GM12878 (cell line): ENCODE data around the gene LMLN. TPM values are rescaled to one million over a fixed set of nuclear protein-coding genes. Genes with fewer than 3 reads are reported as not detected.

Experiments
- ATAC-seq: fragments of 200-7000 bp; cut with Tn5 transposase; 3 replicates; pipeline ENCODE4 v1.9.1; 2020; ENCODE audit warnings: mild to moderate bottlenecking, moderate library complexity
- BruUV-seq: library from RNA; stranded (reverse); fragments of 400-500 nt; replicated peaks from 2 replicates; lab custom pipeline; 2021; lab: Mats Ljungman, UMichigan
- CTCF ChIA-PET: fragments of 300-600 bp; sonication (Branson Sonifier 250); formaldehyde crosslinking; extraction: SDS; loops from one replicate; lab custom pipeline; 2021; ENCODE audit warnings: inconsistent platforms; lab: Yijun Ruan, JAX
- POLR2A ChIA-PET: fragments of 350-600 bp; formaldehyde crosslinking; extraction: SDS; loops from one replicate; lab custom pipeline; 2021; ENCODE audit warnings: inconsistent platforms; lab: Charles Lee
- RAD21 ChIA-PET: fragments of 300-600 bp; sonication (Branson Sonifier 250); formaldehyde crosslinking; loops from one replicate; lab custom pipeline; 2023; ENCODE audit warnings: antibody characterized with exemption; ENCODE audit not compliant: unreplicated experiment; lab: Charles Lee
- SMC1A ChIA-PET: fragments of 300-600 bp; sonication (Branson Sonifier 250); formaldehyde crosslinking; loops from one replicate; lab custom pipeline; 2023; ENCODE audit not compliant: unreplicated experiment, uncharacterized antibody; lab: Charles Lee
- DNase-seq: peaks from one replicate; pipeline ENCODE4 v3.0.0-alpha.2; 2011; ENCODE audit warnings: low read depth, low spot score
- FAIRE-seq: peaks from 3 replicates; lab custom pipeline; 2011; peaks lifted over from hg19 to GRCh38; lab: Jason Lieb, UNC
- H2AFZ ChIP-seq: 2 replicates; pipeline ENCODE4 v1.6.0; 2011; ENCODE audit warnings: low read depth, low read length, control low read depth; ENCODE audit not compliant: control insufficient read depth
- H3K27ac ChIP-seq: 2 replicates; pipeline ENCODE4 v1.5.1; 2011; ENCODE audit warnings: control low read depth; ENCODE audit not compliant: control insufficient read depth, insufficient read depth
- H3K27me3 ChIP-seq, 2 experiments: replicated peaks in 1 of 2; 2 replicates each; pipeline versions ENCODE4 v1.6.0 to v1.6.1; 2011; ENCODE audit warnings: low read length in 1 of 2; ENCODE audit not compliant: control insufficient read depth in 2 of 2, insufficient read depth in 2 of 2
- H3K36me3 ChIP-seq, 2 experiments: 2 replicates each; pipeline ENCODE4 v1.5.1; 2011; ENCODE audit warnings: low read length in 1 of 2; ENCODE audit not compliant: control insufficient read depth in 2 of 2, insufficient read depth in 2 of 2
- H3K4me1 ChIP-seq: 2 replicates; pipeline ENCODE4 v1.6.1; 2011; ENCODE audit warnings: mild to moderate bottlenecking, low read length, moderate library complexity, mixed read lengths; ENCODE audit not compliant: control insufficient read depth, insufficient read depth
- H3K4me2 ChIP-seq: 2 replicates; pipeline ENCODE4 v1.6.0; 2011; ENCODE audit warnings: control low read depth; ENCODE audit not compliant: control insufficient read depth, insufficient read depth
- H3K4me3 ChIP-seq: fragments of 200-600 bp; sonication (generic); 2 replicates; pipeline ENCODE4 v1.5.1; 2016
- H3K79me2 ChIP-seq: 2 replicates; pipeline ENCODE4 v1.6.0; 2011; ENCODE audit warnings: low read length; ENCODE audit not compliant: control insufficient read depth, insufficient read depth
- H3K9ac ChIP-seq: 2 replicates; pipeline ENCODE4 v1.8.0; 2011; ENCODE audit warnings: low read length, control low read depth, mixed read lengths; ENCODE audit not compliant: control insufficient read depth, insufficient read depth
- H3K9me3 ChIP-seq: replicated peaks from 3 replicates; pipeline ENCODE4 v1.5.1; 2011; ENCODE audit warnings: mild to moderate bottlenecking, low read length; ENCODE audit not compliant: control insufficient read depth, insufficient read depth
- H4K20me1 ChIP-seq: 2 replicates; pipeline ENCODE4 v1.6.0; 2011; ENCODE audit not compliant: control insufficient read depth, insufficient read depth
- BCLAF1 ChIP-seq: fragments of 450-650 bp; IDR thresholded peaks from 2 replicates; pipeline ENCODE4 v1.6.1; 2017; ENCODE audit warnings: antibody characterized with exemption, mild to moderate bottlenecking, moderate library complexity
- CBX3 ChIP-seq: fragments of 200-600 bp; sonication (generic); IDR thresholded peaks from 2 replicates; pipeline ENCODE4 v1.6.1; 2016; ENCODE audit warnings: low read depth, borderline replicate concordance
- CHD2 ChIP-seq: IDR thresholded peaks from 2 replicates; pipeline ENCODE4 v1.6.1; 2011; ENCODE audit warnings: low read depth, low read length, improper control_type of control experiment, borderline replicate concordance
- ESRRA ChIP-seq: IDR thresholded peaks from 2 replicates; pipeline ENCODE4 v1.6.1; 2012; ENCODE audit warnings: mild to moderate bottlenecking, low read length, improper control_type of control experiment
- IRF4 ChIP-seq: IDR thresholded peaks from 2 replicates; pipeline ENCODE4 v1.6.1; 2011; ENCODE audit warnings: low read depth, low read length
- NFXL1 ChIP-seq: fragments of 450-650 bp; IDR thresholded peaks from 2 replicates; pipeline ENCODE4 v1.6.1; 2017; ENCODE audit warnings: antibody characterized with exemption, mild to moderate bottlenecking, borderline replicate concordance
- NR2F1 ChIP-seq: fragments of 450-650 bp; conservative IDR thresholded peaks from 2 replicates; pipeline ENCODE4 v1.6.1; 2017; ENCODE audit warnings: mild to moderate bottlenecking
- NRF1 ChIP-seq: conservative IDR thresholded peaks from 2 replicates; pipeline ENCODE4 v1.6.1; 2011; ENCODE audit warnings: mild to moderate bottlenecking, low read depth, low read length, improper control_type of control experiment
- PAX5 ChIP-seq: IDR thresholded peaks from 2 replicates; pipeline ENCODE4 v1.6.1; 2011; ENCODE audit warnings: low read depth, low read length, borderline replicate concordance
- SMAD5 ChIP-seq: IDR thresholded peaks from 2 replicates; pipeline ENCODE4 v1.6.1; 2016; ENCODE audit warnings: antibody characterized with exemption, low read depth
- SP1 ChIP-seq: IDR thresholded peaks from one replicate; pipeline ENCODE4 v1.6.1; 2011; ENCODE audit warnings: low read depth, low read length
- SREBF1 ChIP-seq: IDR thresholded peaks from 2 replicates; pipeline ENCODE4 v1.6.1; 2012; ENCODE audit warnings: mild to moderate bottlenecking, low read length
- TBL1XR1 ChIP-seq: IDR thresholded peaks from 2 replicates; pipeline ENCODE4 v1.6.1; 2012; ENCODE audit warnings: low read depth, low read length, improper control_type of control experiment
- YY1 ChIP-seq: IDR thresholded peaks from 2 replicates; pipeline ENCODE4 v1.6.1; 2011; ENCODE audit warnings: low read depth, mild to moderate bottlenecking, low read length
- ZBTB4 ChIP-seq: fragments of 450-650 bp; formaldehyde crosslinking; IDR thresholded peaks from 2 replicates; pipeline ENCODE4 v1.4.0; 2022; ENCODE audit warnings: mild to moderate bottlenecking, moderate library complexity
- WGBS: methylation state at CpG from one replicate; pipeline ENCODE4 v1.1.6; 2016; ENCODE audit warnings: low lambda C conversion rate; ENCODE audit not compliant: insufficient replicate concordance, insufficient coverage; ENCODE audit errors: missing lambda C conversion rate; 5-methylcytosine and 5-hydroxymethylcytosine counted together
- in situ Hi-C: fragments of 300-500 bp; cut with MboI; formaldehyde crosslinking; loops from 9 replicates; pipeline ENCODE4 v1.14.3; 2018; ENCODE audit warnings: mixed read lengths
- intact Hi-C: fragments of 100-400 bp; cut with micrococcal nuclease; formaldehyde crosslinking; loops from one replicate; pipeline ENCODE4 v1.14.2; 2022; ENCODE audit not compliant: unreplicated experiment
- polyA plus RNA-seq, 11 experiments: library from polyadenylated mRNA; depleted of rRNA in 4 of 11; unstranded in 6 of 11; stranded (reverse) in 5 of 11; fragments of >200 nt; fragmentation: Nextera tagmentation in 4 of 11; fragmentation: Illumina TruSeq in 1 of 11; extraction: Ambion mirVana in 4 of 11; extraction: Trizol in 1 of 11; gene quantifications; 1 replicate in 1 of 11; 2 replicates in 10 of 11; pipeline versions ENCODE4 v1.2.1 to v1.2.3, GENCODE V29; 2011 to 2016; ENCODE audit warnings: inconsistent platforms in 2 of 11, missing spikeins in 2 of 11, low read depth in 1 of 11
- total RNA-seq, 4 experiments: library from RNA; depleted of rRNA in 3 of 4; stranded (reverse); fragments of >200 nt in 3 of 4; fragmentation: Illumina TruSeq in 1 of 4; extraction: Trizol in 1 of 4; gene quantifications; 2 replicates each; pipeline versions ENCODE4 v1.2.1 to v1.2.3, GENCODE V29; 2013 to 2021
- TF ChIP-seq, protein P1 (sequence below): fragments of 150-350 bp; IDR thresholded peaks from 2 replicates; pipeline ENCODE4 v1.6.1; 2014; ENCODE audit warnings: mild to moderate bottlenecking, low read depth, low read length
- TF ChIP-seq, protein P2 (sequence below): fragments of 450-650 bp; conservative IDR thresholded peaks from 2 replicates; pipeline ENCODE4 v1.6.1; 2017; ENCODE audit warnings: mild to moderate bottlenecking, moderate library complexity

Gene LMLN
- total and polyA plus RNA-seq, 10 of the 15 experiments (the other 5 are each of a cell fraction or from before 2014, with no cell fraction given): 0.02 to 1.7 (median 0.81) TPM

DNA sequence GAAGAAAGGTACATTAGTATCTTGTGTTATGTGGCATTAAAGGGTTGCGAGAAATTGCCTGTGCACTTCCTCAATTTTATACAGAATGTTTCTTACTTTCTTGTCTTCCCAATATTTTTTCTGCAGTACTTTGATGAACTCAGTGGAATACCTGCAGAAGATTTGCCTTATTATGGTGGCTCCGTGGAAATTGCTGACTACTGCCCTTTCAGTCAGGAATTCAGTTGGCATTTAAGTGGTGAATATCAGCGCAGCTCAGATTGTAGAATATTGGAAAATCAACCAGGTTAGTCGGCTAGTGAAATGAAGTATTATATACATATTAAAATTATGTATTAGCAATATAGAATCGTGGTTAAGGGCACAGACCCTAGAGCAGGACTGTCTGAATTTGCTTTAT lies 61.3 kb downstream of the LMLN start:
- no peak for DNase-seq
- RAD21 ChIA-PET: interaction anchor here (0.5 kb wide), 1 partner anchor 172 kb away, joined by 3 read pairs; no protein-coding TSS in a partner anchor
- H3K4me1 ChIP-seq: no peaks in the 10 kb centered on the region
- TF ChIP-seq NR2F1 (no peak), ESRRA (no peak), YY1 (no peak), TBL1XR1 (no peak), BCLAF1 (no peak), ZBTB4 (CRISPR knock-in tag) (no peak), CBX3 (no peak), SMAD5 (no peak), CHD2 (no peak), IRF4 (no peak), NRF1 (no peak), NFXL1 (no peak), PAX5 (no peak), SP1 (no peak), SREBF1 (no peak)
- TF ChIP-seq, protein P1, sequence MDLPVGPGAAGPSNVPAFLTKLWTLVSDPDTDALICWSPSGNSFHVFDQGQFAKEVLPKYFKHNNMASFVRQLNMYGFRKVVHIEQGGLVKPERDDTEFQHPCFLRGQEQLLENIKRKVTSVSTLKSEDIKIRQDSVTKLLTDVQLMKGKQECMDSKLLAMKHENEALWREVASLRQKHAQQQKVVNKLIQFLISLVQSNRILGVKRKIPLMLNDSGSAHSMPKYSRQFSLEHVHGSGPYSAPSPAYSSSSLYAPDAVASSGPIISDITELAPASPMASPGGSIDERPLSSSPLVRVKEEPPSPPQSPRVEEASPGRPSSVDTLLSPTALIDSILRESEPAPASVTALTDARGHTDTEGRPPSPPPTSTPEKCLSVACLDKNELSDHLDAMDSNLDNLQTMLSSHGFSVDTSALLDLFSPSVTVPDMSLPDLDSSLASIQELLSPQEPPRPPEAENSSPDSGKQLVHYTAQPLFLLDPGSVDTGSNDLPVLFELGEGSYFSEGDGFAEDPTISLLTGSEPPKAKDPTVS: no peak
- TF ChIP-seq, protein P2, sequence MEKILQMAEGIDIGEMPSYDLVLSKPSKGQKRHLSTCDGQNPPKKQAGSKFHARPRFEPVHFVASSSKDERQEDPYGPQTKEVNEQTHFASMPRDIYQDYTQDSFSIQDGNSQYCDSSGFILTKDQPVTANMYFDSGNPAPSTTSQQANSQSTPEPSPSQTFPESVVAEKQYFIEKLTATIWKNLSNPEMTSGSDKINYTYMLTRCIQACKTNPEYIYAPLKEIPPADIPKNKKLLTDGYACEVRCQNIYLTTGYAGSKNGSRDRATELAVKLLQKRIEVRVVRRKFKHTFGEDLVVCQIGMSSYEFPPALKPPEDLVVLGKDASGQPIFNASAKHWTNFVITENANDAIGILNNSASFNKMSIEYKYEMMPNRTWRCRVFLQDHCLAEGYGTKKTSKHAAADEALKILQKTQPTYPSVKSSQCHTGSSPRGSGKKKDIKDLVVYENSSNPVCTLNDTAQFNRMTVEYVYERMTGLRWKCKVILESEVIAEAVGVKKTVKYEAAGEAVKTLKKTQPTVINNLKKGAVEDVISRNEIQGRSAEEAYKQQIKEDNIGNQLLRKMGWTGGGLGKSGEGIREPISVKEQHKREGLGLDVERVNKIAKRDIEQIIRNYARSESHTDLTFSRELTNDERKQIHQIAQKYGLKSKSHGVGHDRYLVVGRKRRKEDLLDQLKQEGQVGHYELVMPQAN: no peak
- TF ChIP-seq, all 136 proteins: peak for 0
- 50% methylated on average over 5 of the region's 5 CpGs for WGBS
- Histone ChIP-seq H3K79me2 (no peaks in the 10 kb centered on the region), H3K9me3 (no peaks in the 10 kb centered on the region), H3K9ac (no peak overlapping the region), H3K27me3 (no peaks in the 10 kb centered on the region), H2AFZ (no peak overlapping the region), H3K36me3 (no peaks in the 10 kb centered on the region), H4K20me1 (no peaks in the 10 kb centered on the region), H3K4me3 (no peak overlapping the region), H3K4me2 (no peak overlapping the region), H3K27ac (no peak overlapping the region)
- in situ Hi-C loops (no loop called here), intact Hi-C loops (no loop called here)
- no peak for ATAC-seq
- ChIA-PET POLR2A (no interaction called here), SMC1A (no interaction called here), CTCF (no interaction called here)
- no TSS peak for BruUV-seq
- no peak for FAIRE-seq
